Erythroblast (primary cell): ENCODE results near the gene ZMPSTE24.

ENCODE experiments used
- GATA1 ChIP-seq: IDR thresholded peaks from 2 replicates; pipeline ENCODE4 v1.6.1; 2011; ENCODE audit warnings: low read depth, mild to moderate bottlenecking, control low read depth, low read length, moderate library complexity
- POLR2A ChIP-seq: IDR thresholded peaks from 2 replicates; pipeline ENCODE4 v1.6.1; 2011; ENCODE audit warnings: mild to moderate bottlenecking, low read length

- no peak for TF ChIP-seq POLR2A
- TF ChIP-seq GATA1, result no peak
These were observed 1.5 kb upstream of the ZMPSTE24 start for GRCh38 chr1:40256401-40257084.
